K562 (cell line): ENCODE results near the gene TOMM22. TPM values are rescaled to one million over a fixed set of nuclear protein-coding genes. Genes with fewer than 3 reads are reported as not detected.

Experiments used
- ATAC-seq: fragments of 200-7000 bp; cut with Tn5 transposase; 3 replicates; pipeline ENCODE4 v1.9.1; 2020; ENCODE audit warnings: moderate library complexity
- BruUV-seq: library from RNA; stranded (reverse); fragments of 400-500 nt; replicated peaks from 2 replicates; lab custom pipeline; 2021; lab: Mats Ljungman, UMichigan
- CTCF ChIA-PET: fragments of 300-600 bp; formaldehyde crosslinking; extraction: SDS; loops from one replicate; lab custom pipeline; 2021; ENCODE audit warnings: low intra/inter-chr PET ratio; lab: Yijun Ruan, JAX
- POLR2A ChIA-PET: fragments of 300-600, 350-650 bp; sonication (Branson Sonifier 250); formaldehyde crosslinking; extraction: SDS; loops from one replicate; lab custom pipeline; 2021; ENCODE audit warnings: antibody characterized with exemption, inconsistent platforms; lab: Yijun Ruan, JAX
- DNase-seq, 4 experiments: peaks; one replicate each; pipeline versions ENCODE4 v3.0.0 to v3.0.0-alpha.2; 2011 to 2018; ENCODE audit warnings: low spot score in 3 of 4, mixed read lengths in 3 of 4; ENCODE audit errors: extremely low read depth in 1 of 4
- FAIRE-seq: peaks from 2 replicates; lab custom pipeline; 2011; peaks lifted over from hg19 to GRCh38; lab: Jason Lieb, UNC
- H2AFZ ChIP-seq: 2 replicates; pipeline ENCODE4 v1.6.0; 2011; ENCODE audit warnings: low read depth, low read length, control low read depth, inconsistent platforms
- H3K27ac ChIP-seq: fragments of 200-600 bp; 3 replicates; pipeline ENCODE4 v1.8.0; 2011; ENCODE audit warnings: low read depth, mild to moderate bottlenecking, control low read depth, inconsistent platforms, low read length, moderate library complexity, mixed read lengths; ENCODE audit errors: extremely low read depth
- H3K27me3 ChIP-seq, 2 experiments: fragments of 300-600 bp in 1 of 2; 2 replicates in 1 of 2; 3 replicates in 1 of 2; pipeline versions ENCODE4 v1.6.0 to v1.8.0; 2011; ENCODE audit warnings: inconsistent platforms in 2 of 2, low read length in 2 of 2, mild to moderate bottlenecking in 1 of 2, mixed read lengths in 1 of 2, moderate library complexity in 1 of 2; ENCODE audit not compliant: control insufficient read depth in 2 of 2, insufficient read depth in 2 of 2
- H3K36me3 ChIP-seq: fragments of 300-600 bp; 3 replicates; pipeline ENCODE4 v1.8.0; 2011; ENCODE audit warnings: mild to moderate bottlenecking, low read length, inconsistent platforms; ENCODE audit not compliant: control insufficient read depth, insufficient read depth
- H3K4me1 ChIP-seq, 2 experiments: fragments of 200-600 bp in 1 of 2; replicated peaks in 1 of 2; 2 replicates in 1 of 2; 3 replicates in 1 of 2; pipeline versions ENCODE4 v1.5.1 to v1.8.0; 2011; ENCODE audit warnings: inconsistent platforms in 2 of 2, low read length in 2 of 2, mild to moderate bottlenecking in 1 of 2, mixed read lengths in 1 of 2, moderate library complexity in 1 of 2; ENCODE audit not compliant: control insufficient read depth in 2 of 2, insufficient read depth in 2 of 2
- H3K4me2 ChIP-seq: 2 replicates; pipeline ENCODE4 v1.6.1; 2011; ENCODE audit warnings: low read length, control low read depth, inconsistent platforms, mixed read lengths; ENCODE audit not compliant: insufficient read depth
- H3K4me3 ChIP-seq: fragments of 200-600 bp; sonication (generic), shearing (Covaris generic); 2 replicates; pipeline ENCODE4 v1.5.1; 2016; ENCODE audit warnings: control low read depth, inconsistent platforms
- H3K79me2 ChIP-seq: fragments of 200-600 bp; 3 replicates; pipeline ENCODE4 v1.8.0; 2011; ENCODE audit warnings: low read length, inconsistent platforms; ENCODE audit not compliant: control insufficient read depth, insufficient read depth
- H3K9ac ChIP-seq, 2 experiments: 2 replicates each; pipeline versions ENCODE4 v1.6.0 to v1.6.1; 2011; ENCODE audit warnings: low read depth in 2 of 2, low read length in 2 of 2, control low read depth in 1 of 2, inconsistent platforms in 1 of 2, mild to moderate bottlenecking in 1 of 2, mixed read lengths in 1 of 2; ENCODE audit not compliant: insufficient read depth in 1 of 2
- H3K9me1 ChIP-seq: one replicate; pipeline ENCODE4 v1.6.0; 2011; ENCODE audit warnings: inconsistent platforms, mild to moderate bottlenecking, low read length, moderate library complexity; ENCODE audit not compliant: control insufficient read depth, insufficient read depth
- H3K9me3 ChIP-seq: replicated peaks from 2 replicates; pipeline ENCODE4 v1.5.1; 2011; ENCODE audit warnings: low read depth, low read length, inconsistent platforms; ENCODE audit not compliant: control insufficient read depth, insufficient read depth
- H4K20me1 ChIP-seq: replicated peaks from 2 replicates; pipeline ENCODE4 v1.6.1; 2011; ENCODE audit warnings: low read length, inconsistent platforms, mixed read lengths; ENCODE audit not compliant: control insufficient read depth, insufficient read depth
- ARID4B ChIP-seq: sonication (generic); formaldehyde crosslinking; IDR thresholded peaks from 2 replicates; pipeline ENCODE4 v1.8.0; 2022; ENCODE audit warnings: mild to moderate bottlenecking, missing genetic modification reagents
- BCLAF1 ChIP-seq, 2 experiments: fragments of 450-650 bp in 1 of 2; IDR thresholded peaks; 2 replicates each; pipeline ENCODE4 v1.6.1; 2011 to 2017; ENCODE audit warnings: low read depth in 2 of 2, antibody characterized with exemption in 1 of 2, borderline replicate concordance in 1 of 2, low read length in 1 of 2, mild to moderate bottlenecking in 1 of 2, mixed read lengths in 1 of 2; ENCODE audit not compliant: control insufficient read depth in 1 of 2
- CHCHD3 ChIP-seq: fragments of 250-450 bp; sonication (Bioruptor Pico); IDR thresholded peaks from 2 replicates; pipeline ENCODE4 v2.1.2; 2022; ENCODE audit warnings: mild to moderate bottlenecking
- HNRNPK ChIP-seq: fragments of 200-400 bp; formaldehyde crosslinking; IDR thresholded peaks from one replicate; pipeline ENCODE4 v1.6.1; 2018; ENCODE audit warnings: mild to moderate bottlenecking, low read depth, low read length; ENCODE audit not compliant: poor library complexity, severe bottlenecking
- MTF1 ChIP-seq: fragments of 250-450 bp; sonication (Bioruptor Pico); IDR thresholded peaks from 2 replicates; pipeline ENCODE4 v1.9.0; 2021; ENCODE audit warnings: moderate library complexity, mild to moderate bottlenecking, inconsistent platforms, borderline replicate concordance
- POLR2H ChIP-seq: IDR thresholded peaks from 2 replicates; pipeline ENCODE4 v1.6.1; 2016; ENCODE audit warnings: missing genetic modification characterization, low read depth, mild to moderate bottlenecking, control low read depth, missing compliant biosample characterization, moderate library complexity
- SMARCA5 ChIP-seq: fragments of 450-650 bp; IDR thresholded peaks from 2 replicates; pipeline ENCODE4 v1.6.1; 2016
- TAL1 ChIP-seq: fragments of 450-650 bp; IDR thresholded peaks from 2 replicates; pipeline ENCODE4 v1.6.1; 2016; ENCODE audit warnings: mild to moderate bottlenecking
- TCF7L2 ChIP-seq: fragments of 150-350 bp; IDR thresholded peaks from 2 replicates; pipeline ENCODE4 v1.6.1; 2016; ENCODE audit warnings: low read depth, mild to moderate bottlenecking, low read length, moderate library complexity
- ZBED1 ChIP-seq: IDR thresholded peaks from 2 replicates; pipeline ENCODE4 v1.6.1; 2014
- ZBTB12 ChIP-seq: fragments of 250-450 bp; sonication (Bioruptor Pico); IDR thresholded peaks from 2 replicates; pipeline ENCODE4 v1.4.0; 2020
- ZBTB7A ChIP-seq: IDR thresholded peaks from 2 replicates; pipeline ENCODE4 v1.6.1; 2011; ENCODE audit warnings: low read depth, mild to moderate bottlenecking, low read length, moderate library complexity, borderline replicate concordance; ENCODE audit not compliant: control insufficient read depth
- ZC3H11A ChIP-seq: IDR thresholded peaks from 2 replicates; pipeline ENCODE4 v1.6.1; 2012; ENCODE audit warnings: low read depth, low read length, improper control_type of control experiment
- ZNF324 ChIP-seq: fragments of 250-450 bp; sonication (Bioruptor Pico); IDR thresholded peaks from 2 replicates; pipeline ENCODE4 v1.4.0; 2020; ENCODE audit warnings: mild to moderate bottlenecking
- WGBS: fragments of 100-300 bp; shearing (Covaris generic); methylation state at CpG from one replicate; pipeline ENCODE4 v1.1.6; 2016; ENCODE audit warnings: low coverage, mixed read lengths; ENCODE audit not compliant: insufficient coverage; ENCODE audit errors: missing lambda C conversion rate; 5-methylcytosine and 5-hydroxymethylcytosine counted together
- in situ Hi-C: fragments of 300-500 bp; cut with MboI; formaldehyde crosslinking; loops from 4 replicates; pipeline ENCODE4 v1.15.0; 2018; ENCODE audit warnings: inconsistent platforms, mixed read lengths
- intact Hi-C: fragments of 100-400 bp; cut with micrococcal nuclease; formaldehyde crosslinking; loops from 2 replicates; pipeline ENCODE4 v1.14.2; 2022
- polyA plus RNA-seq, 8 experiments: library from polyadenylated mRNA; depleted of rRNA in 4 of 8; stranded (reverse) in 5 of 8; unstranded in 3 of 8; fragments of >200 nt; fragmentation: Nextera tagmentation in 2 of 8; fragmentation: Illumina TruSeq in 1 of 8; extraction: Ambion mirVana in 2 of 8; extraction: Trizol in 1 of 8; gene quantifications; 2 replicates each; pipeline versions ENCODE4 v1.2.1 to v1.2.3, GENCODE V29; 2011 to 2014; ENCODE audit warnings: inconsistent platforms in 1 of 8, missing spikeins in 1 of 8
- total RNA-seq, 7 experiments: library from RNA; depleted of rRNA in 6 of 7; stranded (reverse); fragments of >200 nt in 6 of 7; fragmentation: Illumina TruSeq in 2 of 7; extraction: Trizol in 2 of 7; gene quantifications; 2 replicates each; pipeline versions ENCODE4 v1.2.1 to v1.2.3, GENCODE V29; 2011 to 2021; ENCODE audit warnings: low replicate concordance in 1 of 7

TOMM22 gene
- total and polyA plus RNA-seq, 9 of the 15 experiments (the other 6 are each of a cell fraction or from before 2014, with no cell fraction given), result 25.8 to 108 (median 73.8) TPM

- Histone ChIP-seq H2AFZ (no peak overlapping the region), H3K9me1 (no peaks in the 10 kb centered on the region), H4K20me1 (no peaks in the 10 kb centered on the region; the same call in 1 of the 2 replicates), H3K27me3 (no peaks in the 10 kb centered on the region), H3K4me3 (no peak overlapping the region), H3K9ac (0 out of 4 replicates have a peak overlapping the region, but pooled peaks of 1 of the 2 experiments have one; percentile 40), H3K36me3 (peaks cover 92% of the 10 kb centered on the region; the same call in 2 of the 3 replicates), H3K4me2 (no peak overlapping the region), H3K4me1 (peaks cover 0 to 9% of the 10 kb centered on the region in 2 experiments; a peak in 2 of 5 replicates), H3K9me3 (no peaks in the 10 kb centered on the region), H3K79me2 (no peaks in the 10 kb centered on the region), H3K27ac (no peak overlapping the region)
- 89% methylated on average over 3 of the region's 6 CpGs for WGBS
- BruUV-seq, result no TSS peak
- no peak for DNase-seq
- FAIRE-seq, result no peak
- intact Hi-C loops, result no loop called here
- ATAC-seq, result no peak
- ChIA-PET CTCF (no interaction called here), POLR2A (interaction anchor here (0.9 kb wide), 1 partner anchor 24 kb away, joined by 3 read pairs; the partner anchor contains the start of gene GTPBP1)
- in situ Hi-C loops, result no loop called here
- TF ChIP-seq ZBED1, result no peak
- no peak for TF ChIP-seq TCF7L2
- no peak for TF ChIP-seq HNRNPK
- TF ChIP-seq TAL1, result no peak
- TF ChIP-seq ZNF324 (CRISPR knock-in tag), result no peak
- TF ChIP-seq SMARCA5, result no peak
- TF ChIP-seq MTF1 (CRISPR knock-in tag), result no peak
- TF ChIP-seq POLR2H (tag), result no peak
- no peak for TF ChIP-seq ARID4B
- no peak for TF ChIP-seq ZBTB7A
- no peak for TF ChIP-seq BCLAF1 (IDR thresholded peaks at IDR 0.05; ENCODE audit: borderline replicate concordance in 1 of 2, control insufficient read depth in 1 of 2, low read depth in 2 of 2, low read length in 1 of 2)
- no peak for TF ChIP-seq ZC3H11A
- no peak for TF ChIP-seq CHCHD3 (CRISPR knock-in tag)
- no peak for TF ChIP-seq ZBTB12 (CRISPR knock-in tag)
These were observed 48.2 kb downstream of the TOMM22 start for GRCh38 chr22:38729946-38730345.
